Mesothelial cell of epicardium (in vitro differentiated cells): ENCODE measurements around the gene SUFU. TPM values are rescaled to one million over a fixed set of nuclear protein-coding genes. Genes with fewer than 3 reads are reported as not detected.

Experiments used
- DNase-seq, 2 experiments: peaks; one replicate each; pipeline ENCODE4 v3.0.0; 2021; ENCODE audit warnings: low spot score in 2 of 2; ENCODE audit not compliant: unreplicated experiment in 2 of 2
- H3K27ac Mint-ChIP-seq: 2 replicates; pipeline ENCODE4 v1.8.0; 2021; ENCODE audit warnings: mixed read lengths
- H3K27me3 Mint-ChIP-seq: 2 replicates; pipeline ENCODE4 v1.8.0; 2021; ENCODE audit warnings: low read depth, mixed read lengths
- H3K36me3 Mint-ChIP-seq: 2 replicates; pipeline ENCODE4 v1.8.0; 2021; ENCODE audit warnings: mixed read lengths
- H3K4me1 Mint-ChIP-seq: 2 replicates; pipeline ENCODE4 v1.8.0; 2021; ENCODE audit warnings: mixed read lengths
- H3K4me3 Mint-ChIP-seq: 2 replicates; pipeline ENCODE4 v1.8.0; 2021; ENCODE audit warnings: mild to moderate bottlenecking, moderate library complexity, mixed read lengths
- H3K9me3 Mint-ChIP-seq: 2 replicates; pipeline ENCODE4 v1.8.0; 2021; ENCODE audit warnings: mixed read lengths
- total RNA-seq: library from RNA; stranded (reverse); gene quantifications from 3 replicates; pipeline ENCODE4 v1.2.1, GENCODE V29; 2021
- TF ChIP-seq, protein P1 (sequence below): fragments of 200-600 bp; sonication (generic); IDR thresholded peaks from one replicate; pipeline ENCODE4 v1.5.0; 2021; ENCODE audit warnings: antibody characterized with exemption; ENCODE audit not compliant: unreplicated experiment

The SUFU gene
- total RNA-seq, 1 donor from 2014 or later: 33.4 TPM

DNA sequence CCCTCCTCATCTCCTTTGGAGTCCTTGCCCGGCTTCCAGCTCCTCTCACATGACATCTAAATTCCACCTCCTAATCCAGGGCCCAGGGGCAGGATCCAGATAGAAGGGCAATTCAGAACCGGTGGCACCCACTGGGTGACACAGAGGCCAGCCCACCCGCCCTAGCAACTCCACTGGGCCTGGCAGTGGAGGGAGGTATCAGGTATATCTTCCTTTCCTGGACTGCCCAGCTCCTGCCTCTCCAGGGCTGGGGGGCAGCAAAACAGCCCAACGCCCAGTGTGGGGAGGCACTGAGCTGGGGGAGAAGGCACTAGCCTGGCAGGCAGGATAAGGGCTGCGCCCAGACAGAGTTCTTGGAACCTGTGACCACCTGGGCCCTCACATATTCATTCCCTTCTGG is 130.1 kb downstream of the SUFU start:
- peaks cover 59% of the 10 kb centered on the region for H3K4me1 Mint-ChIP-seq
- H3K27ac Mint-ChIP-seq: peak overlapping the region; percentile 86
- no peak for DNase-seq
- no peak overlapping the region for H3K4me3 Mint-ChIP-seq
- no peaks in the 10 kb centered on the region for H3K9me3 Mint-ChIP-seq
- peaks cover 3% of the 10 kb centered on the region for H3K36me3 Mint-ChIP-seq
- TF ChIP-seq, protein P1, sequence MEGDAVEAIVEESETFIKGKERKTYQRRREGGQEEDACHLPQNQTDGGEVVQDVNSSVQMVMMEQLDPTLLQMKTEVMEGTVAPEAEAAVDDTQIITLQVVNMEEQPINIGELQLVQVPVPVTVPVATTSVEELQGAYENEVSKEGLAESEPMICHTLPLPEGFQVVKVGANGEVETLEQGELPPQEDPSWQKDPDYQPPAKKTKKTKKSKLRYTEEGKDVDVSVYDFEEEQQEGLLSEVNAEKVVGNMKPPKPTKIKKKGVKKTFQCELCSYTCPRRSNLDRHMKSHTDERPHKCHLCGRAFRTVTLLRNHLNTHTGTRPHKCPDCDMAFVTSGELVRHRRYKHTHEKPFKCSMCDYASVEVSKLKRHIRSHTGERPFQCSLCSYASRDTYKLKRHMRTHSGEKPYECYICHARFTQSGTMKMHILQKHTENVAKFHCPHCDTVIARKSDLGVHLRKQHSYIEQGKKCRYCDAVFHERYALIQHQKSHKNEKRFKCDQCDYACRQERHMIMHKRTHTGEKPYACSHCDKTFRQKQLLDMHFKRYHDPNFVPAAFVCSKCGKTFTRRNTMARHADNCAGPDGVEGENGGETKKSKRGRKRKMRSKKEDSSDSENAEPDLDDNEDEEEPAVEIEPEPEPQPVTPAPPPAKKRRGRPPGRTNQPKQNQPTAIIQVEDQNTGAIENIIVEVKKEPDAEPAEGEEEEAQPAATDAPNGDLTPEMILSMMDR: no peak
- H3K27me3 Mint-ChIP-seq: no peaks in the 10 kb centered on the region

- Mint-ChIP-seq H3K9me3 (no peaks in the 10 kb centered on the region), H3K4me1 (peaks cover 55% of the 10 kb centered on the region), H3K36me3 (peaks cover 3% of the 10 kb centered on the region), H3K27me3 (no peaks in the 10 kb centered on the region), H3K27ac (peak overlapping the region; percentile 85), H3K4me3 (no peak overlapping the region)
- no peak for DNase-seq
- TF ChIP-seq, protein P1: no peak
Measured at GRCh38 chr10:102634686-102635085, 130.9 kb downstream of the SUFU start.

GRCh38 chr10:102635377-102635776 is 131.6 kb downstream of the SUFU start:
- Mint-ChIP-seq H3K9me3 (no peaks in the 10 kb centered on the region), H3K4me1 (peaks cover 48% of the 10 kb centered on the region), H3K36me3 (peaks cover 3% of the 10 kb centered on the region), H3K27ac (peak overlapping the region; percentile 85), H3K4me3 (no peak overlapping the region), H3K27me3 (no peaks in the 10 kb centered on the region)
- TF ChIP-seq, protein P1: no peak
- DNase-seq: no peak

DNA sequence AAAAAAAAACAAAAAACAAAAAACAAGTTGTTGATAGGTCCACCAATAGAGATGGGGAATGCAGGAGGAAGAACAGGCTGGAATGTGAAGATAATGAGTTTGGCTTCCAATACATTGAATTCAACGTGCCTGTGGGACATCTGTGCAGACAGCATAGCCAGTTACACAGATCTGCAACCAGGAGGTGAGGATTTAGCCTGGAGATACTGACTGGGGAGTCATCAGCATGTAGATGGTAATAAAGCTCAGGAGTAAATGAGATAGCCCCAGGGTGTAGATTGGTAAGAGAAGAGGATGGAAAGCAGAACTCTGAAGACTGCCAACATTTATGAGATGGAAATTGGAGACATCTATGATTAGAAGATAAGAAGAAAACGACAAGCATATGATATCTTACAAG is 135.8 kb downstream of the SUFU start:
- Mint-ChIP-seq H3K27me3 (no peaks in the 10 kb centered on the region), H3K4me1 (peaks cover 23% of the 10 kb centered on the region), H3K9me3 (no peaks in the 10 kb centered on the region), H3K4me3 (no peak overlapping the region), H3K27ac (peak overlapping the region; percentile 1), H3K36me3 (no peaks in the 10 kb centered on the region)
- TF ChIP-seq, protein P1: no peak
- no peak for DNase-seq

- Mint-ChIP-seq H3K4me1 (peaks cover 25% of the 10 kb centered on the region), H3K36me3 (no peaks in the 10 kb centered on the region), H3K4me3 (peak overlapping the region; percentile 84), H3K9me3 (no peaks in the 10 kb centered on the region), H3K27ac (peak overlapping the region; percentile 96), H3K27me3 (no peaks in the 10 kb centered on the region)
- no peak for DNase-seq
- TF ChIP-seq, protein P1: no peak
Measured at GRCh38 chr10:102641402-102641801, 137.6 kb downstream of the SUFU start.
